Renal cortical epithelial cell (primary cell): ENCODE measurements around the gene CMPK1. TPM values are rescaled to one million over a fixed set of nuclear protein-coding genes. Genes with fewer than 3 reads are reported as not detected.
"Not testable (repeated sequence)": the region's sequence is repeated elsewhere in the genome, so short reads cannot be mapped to it uniquely, and the experiment has no call there.

ENCODE experiments used
- DNase-seq: peaks from one replicate; pipeline ENCODE4 v3.0.0-alpha.2; 2011; ENCODE audit warnings: low read depth
- total RNA-seq: library from RNA; depleted of rRNA; stranded (reverse); fragments of >200 nt; gene quantifications from 2 replicates; pipeline ENCODE4 v1.2.3, GENCODE V29; 2014

Gene CMPK1
- total RNA-seq, 1 donor from 2014 or later, result 176 TPM

- no peak for DNase-seq
These were observed 4.9 kb downstream of the CMPK1 start for GRCh38 chr1:47338249-47339077.

GRCh38 chr1:47340227-47340626 lies 6.6 kb downstream of the CMPK1 start:
- DNase-seq, result no peak

GRCh38 chr1:47346979-47347378 lies 13.4 kb downstream of the CMPK1 start:
- not testable (repeated sequence) for DNase-seq

- DNase-seq, result no peak
These were observed 14.1 kb downstream of the CMPK1 start for GRCh38 chr1:47347735-47348134.

- DNase-seq, result no peak
These were observed 14.7 kb downstream of the CMPK1 start for GRCh38 chr1:47348246-47348645.

- peak; percentile 53 for DNase-seq
These were observed 17.7 kb downstream of the CMPK1 start for GRCh38 chr1:47351305-47351704.

- no peak for DNase-seq
These were observed 27.8 kb downstream of the CMPK1 start for GRCh38 chr1:47361380-47361779.

GRCh38 chr1:47362828-47363227 lies 29.2 kb downstream of the CMPK1 start:
- no peak for DNase-seq

- DNase-seq, result no peak
These were observed 34.1 kb downstream of the CMPK1 start for GRCh38 chr1:47367651-47368050.

- DNase-seq, result no peak
These were observed 37.5 kb downstream of the CMPK1 start for GRCh38 chr1:47371016-47371517.

- DNase-seq, result no peak
These were observed 40.9 kb downstream of the CMPK1 start for GRCh38 chr1:47374501-47374900.

GRCh38 chr1:47378147-47378546 lies 44.6 kb downstream of the CMPK1 start:
- no peak for DNase-seq

GRCh38 chr1:47380699-47381098 lies 47.1 kb downstream of the CMPK1 start:
- DNase-seq, result no peak

- DNase-seq, result no peak
These were observed 48.9 kb downstream of the CMPK1 start for GRCh38 chr1:47382399-47382983.

GRCh38 chr1:47384083-47384482 lies 50.5 kb downstream of the CMPK1 start:
- DNase-seq, result no peak

- DNase-seq, result no peak
These were observed 51.4 kb downstream of the CMPK1 start for GRCh38 chr1:47385020-47385419.

GRCh38 chr1:47386268-47386667 lies 52.7 kb downstream of the CMPK1 start:
- no peak for DNase-seq

- DNase-seq, result no peak
These were observed 54.7 kb downstream of the CMPK1 start for GRCh38 chr1:47388030-47388890.

GRCh38 chr1:47388891-47389238 lies 55.3 kb downstream of the CMPK1 start:
- peak; percentile 50 for DNase-seq

GRCh38 chr1:47389731-47390130 lies 56.1 kb downstream of the CMPK1 start:
- DNase-seq, result no peak

- DNase-seq, result no peak
These were observed 57.3 kb downstream of the CMPK1 start for GRCh38 chr1:47390843-47391242.

GRCh38 chr1:47393141-47393540 lies 59.6 kb downstream of the CMPK1 start:
- DNase-seq, result no peak
